Keratinocyte (primary cell): ENCODE data around the gene ARID5A. TPM values are rescaled to one million over a fixed set of nuclear protein-coding genes. Genes with fewer than 3 reads are reported as not detected.

ENCODE experiments used
- DNase-seq: peaks from one replicate; pipeline ENCODE4 v3.0.0-alpha.2; 2011; ENCODE audit warnings: low read depth, missing footprints, low spot score
- FAIRE-seq: peaks from 2 replicates; lab custom pipeline; 2011; peaks lifted over from hg19 to GRCh38; lab: Jason Lieb, UNC
- H2AFZ ChIP-seq: 2 replicates; pipeline ENCODE4 v1.6.0; 2012; ENCODE audit warnings: low read length, control low read depth, inconsistent platforms; ENCODE audit not compliant: control insufficient read depth
- H3K27ac ChIP-seq: 2 replicates; pipeline ENCODE4 v1.5.1; 2011; ENCODE audit warnings: low read length; ENCODE audit not compliant: control insufficient read depth, insufficient read depth
- H3K27me3 ChIP-seq: 3 replicates; pipeline ENCODE4 v1.6.0; 2011; ENCODE audit warnings: low read length; ENCODE audit not compliant: control insufficient read depth, insufficient read depth; ENCODE audit errors: extremely low read depth
- H3K36me3 ChIP-seq, 2 experiments: 2 replicates in 1 of 2; 3 replicates in 1 of 2; pipeline ENCODE4 v1.5.1; 2011; ENCODE audit warnings: low read length in 2 of 2, mild to moderate bottlenecking in 1 of 2; ENCODE audit not compliant: control insufficient read depth in 2 of 2, insufficient read depth in 2 of 2; ENCODE audit errors: extremely low read depth in 1 of 2
- H3K4me1 ChIP-seq: 3 replicates; pipeline ENCODE4 v1.5.1; 2011; ENCODE audit warnings: low read length; ENCODE audit not compliant: control insufficient read depth, insufficient read depth; ENCODE audit errors: extremely low read depth
- H3K4me2 ChIP-seq: 3 replicates; pipeline ENCODE4 v1.6.0; 2011; ENCODE audit warnings: low read depth, low read length; ENCODE audit not compliant: control insufficient read depth, insufficient read depth; ENCODE audit errors: extremely low read depth
- H3K4me3 ChIP-seq, 3 experiments: fragments of 200-600 bp in 1 of 3; sonication (generic) in 1 of 3; 2 replicates in 2 of 3; 3 replicates in 1 of 3; pipeline ENCODE4 v1.5.1; 2011 to 2016; ENCODE audit warnings: low read length in 3 of 3, mild to moderate bottlenecking in 3 of 3, control low read depth in 2 of 3, inconsistent platforms in 1 of 3, low read depth in 1 of 3, mixed read lengths in 1 of 3, mixed run types in 1 of 3, moderate library complexity in 1 of 3; ENCODE audit not compliant: control insufficient read depth in 2 of 3, insufficient read depth in 2 of 3; ENCODE audit errors: extremely low read depth in 1 of 3
- H3K79me2 ChIP-seq: 2 replicates; pipeline ENCODE4 v1.6.0; 2012; ENCODE audit warnings: low read length; ENCODE audit not compliant: control insufficient read depth, insufficient read depth
- H3K9ac ChIP-seq: 3 replicates; pipeline ENCODE4 v1.6.0; 2011; ENCODE audit warnings: low read length; ENCODE audit not compliant: control insufficient read depth, insufficient read depth; ENCODE audit errors: extremely low read depth
- H3K9me1 ChIP-seq: 3 replicates; pipeline ENCODE4 v1.6.0; 2011; ENCODE audit warnings: low read length; ENCODE audit not compliant: control insufficient read depth, insufficient read depth; ENCODE audit errors: extremely low read depth
- H3K9me3 ChIP-seq: 2 replicates; pipeline ENCODE4 v1.5.1; 2012; ENCODE audit warnings: low read depth, low read length; ENCODE audit not compliant: control insufficient read depth
- H4K20me1 ChIP-seq: 3 replicates; pipeline ENCODE4 v1.6.0; 2011; ENCODE audit warnings: low read length; ENCODE audit not compliant: control insufficient read depth, insufficient read depth; ENCODE audit errors: extremely low read depth
- CTCF ChIP-seq, 3 experiments: IDR thresholded peaks in 1 of 3; conservative IDR thresholded peaks in 1 of 3; optimal IDR thresholded peaks in 1 of 3; 2 replicates in 2 of 3; 3 replicates in 1 of 3; pipeline versions ENCODE3 to v1.5.1; 2011; ENCODE audit warnings: low read length in 3 of 3, mild to moderate bottlenecking in 3 of 3, moderate library complexity in 2 of 3, control low read depth in 1 of 3, inconsistent platforms in 1 of 3; ENCODE audit not compliant: insufficient read depth in 2 of 3; ENCODE audit errors: extremely low read depth in 1 of 3
- EZH2 ChIP-seq: IDR thresholded peaks from one replicate; pipeline ENCODE4 v1.6.1; 2012; ENCODE audit warnings: inconsistent platforms, mild to moderate bottlenecking, low read length, moderate library complexity
- dilution Hi-C: fragments of 300-500 bp; cut with MboI; formaldehyde crosslinking; loops from one replicate; pipeline ENCODE4 v1.7.0; 2020; ENCODE audit warnings: low sequenced_read_pairs; ENCODE audit not compliant: extremely low pct_ligation_motif_present
- polyA plus RNA-seq, 5 experiments: library from polyadenylated mRNA; depleted of rRNA in 3 of 5; stranded (reverse) in 3 of 5; stranded (forward) in 1 of 5; unstranded in 1 of 5; fragments of >200 nt; gene quantifications; 1 replicate in 1 of 5; 2 replicates in 3 of 5; 3 replicates in 1 of 5; pipeline versions ENCODE4 v1.2.1 to v1.2.3, GENCODE V29; 2011 to 2012; ENCODE audit warnings: missing spikeins in 2 of 5, low read depth in 1 of 5, low replicate concordance in 1 of 5

Gene ARID5A
- polyA plus RNA-seq, 1 donor (not counting 4 experiments of a cell fraction or from before 2014, with no cell fraction given): 1.6 TPM

DNA sequence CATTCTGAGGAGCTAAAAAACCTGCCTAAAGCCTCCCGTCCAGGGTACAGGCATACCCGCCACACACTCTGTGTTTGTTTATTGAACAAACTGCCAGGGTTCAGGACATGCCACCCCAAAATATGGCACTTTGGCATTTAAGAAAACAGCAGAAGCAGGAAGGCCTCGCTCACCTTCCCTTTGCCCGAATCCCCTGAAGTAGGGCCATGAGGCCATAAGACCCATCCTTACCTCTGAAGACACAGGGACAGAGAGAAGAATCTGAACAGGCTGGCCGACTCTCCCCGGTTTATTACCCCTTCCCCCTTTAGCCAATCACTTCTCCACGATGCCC lies 29.7 kb upstream of the ARID5A start:
- Histone ChIP-seq H3K27ac (no peak overlapping the region), H3K9me1 (no peaks in the 10 kb centered on the region), H3K9me3 (no peaks in the 10 kb centered on the region), H3K79me2 (no peaks in the 10 kb centered on the region), H2AFZ (no peak overlapping the region), H3K9ac (no peak overlapping the region), H3K36me3 (no peaks in the 10 kb centered on the region), H4K20me1 (no peaks in the 10 kb centered on the region), H3K27me3 (peaks cover 7% of the 10 kb centered on the region), H3K4me1 (peaks cover 19% of the 10 kb centered on the region), H3K4me3 (no peak overlapping the region), H3K4me2 (no peak overlapping the region)
- FAIRE-seq: no peak
- no peak for TF ChIP-seq EZH2
- no peak for TF ChIP-seq CTCF (optimal IDR thresholded peaks at IDR 0.05 in 1 of 3, IDR thresholded peaks at IDR 0.05 in 1 of 3, conservative IDR thresholded peaks at IDR 0.05 in 1 of 3; ENCODE audit: extremely low read depth in 1 of 3, insufficient read depth in 2 of 3, low read length in 3 of 3)
- dilution Hi-C loops: no loop called here
- no peak for DNase-seq

DNA sequence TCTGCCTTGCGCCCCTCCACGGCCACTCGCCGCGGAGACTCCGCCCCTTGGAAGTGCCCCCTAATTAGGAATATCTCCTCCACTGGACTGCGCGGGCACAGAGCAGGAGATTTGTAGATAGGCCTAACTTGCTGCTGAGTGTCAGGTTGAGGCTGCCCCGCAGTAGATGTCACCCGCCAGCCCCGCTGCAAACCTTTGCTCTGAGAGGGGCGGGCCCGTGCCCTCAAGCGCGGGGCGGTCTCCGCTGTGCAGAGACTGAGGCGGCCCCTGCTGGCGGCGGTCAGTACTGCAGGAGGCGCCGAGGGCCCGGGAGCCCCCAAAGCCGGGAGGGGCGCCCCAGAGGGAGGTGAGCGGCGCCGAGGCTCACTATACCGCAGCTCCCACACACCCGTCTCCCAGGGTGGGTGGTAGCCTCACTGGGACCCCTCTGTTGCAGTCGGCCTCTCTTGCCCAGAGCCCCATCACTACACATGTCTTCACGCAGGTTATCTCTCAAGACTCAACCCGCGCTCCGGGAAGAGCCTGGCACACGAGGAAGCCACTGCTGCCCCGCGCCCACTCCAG lies 28.5 kb upstream of the ARID5A start:
- peaks cover 7% of the 10 kb centered on the region for H3K27me3 ChIP-seq
- H3K27ac ChIP-seq: no peak overlapping the region
- H3K4me3 ChIP-seq: peak overlapping the region in 1 of 3 experiments; percentile 22
- H2AFZ ChIP-seq: peak overlapping the region; percentile 59
- FAIRE-seq (no peak), DNase-seq (no peak)
- dilution Hi-C loops: no loop called here
- no peaks in the 10 kb centered on the region for H4K20me1 ChIP-seq
- no peaks in the 10 kb centered on the region for H3K79me2 ChIP-seq
- no peaks in the 10 kb centered on the region for H3K9me1 ChIP-seq
- no peak overlapping the region for H3K9ac ChIP-seq
- TF ChIP-seq CTCF (optimal IDR thresholded peaks at IDR 0.05 in 1 of 3, IDR thresholded peaks at IDR 0.05 in 1 of 3, conservative IDR thresholded peaks at IDR 0.05 in 1 of 3; ENCODE audit: extremely low read depth in 1 of 3, insufficient read depth in 2 of 3, low read length in 3 of 3): peak; percentile 69 to 95 (median 77)
- TF ChIP-seq EZH2: no peak
- H3K4me2 ChIP-seq: peak overlapping the region; percentile 7
- no peaks in the 10 kb centered on the region for H3K9me3 ChIP-seq
- no peaks in the 10 kb centered on the region for H3K36me3 ChIP-seq
- peaks cover 19% of the 10 kb centered on the region for H3K4me1 ChIP-seq
